H9 (cell line): Measurements from ENCODE around the gene ABCG2. TPM values are rescaled to one million over a fixed set of nuclear protein-coding genes. Genes with fewer than 3 reads are reported as not detected.

Experiments used
- DNase-seq: peaks from one replicate; pipeline ENCODE4 v3.0.0-alpha.2; 2017
- H2AFZ ChIP-seq: one replicate; pipeline ENCODE4 v1.6.1; 2013; ENCODE audit warnings: mild to moderate bottlenecking, low read length, control low read depth, moderate library complexity
- H2AK5ac ChIP-seq: 2 replicates; pipeline ENCODE4 v1.6.1; 2013; ENCODE audit warnings: low read length, control low read depth, mixed read lengths; ENCODE audit not compliant: insufficient read length
- H2BK120ac ChIP-seq: one replicate; pipeline ENCODE4 v1.6.1; 2013; ENCODE audit warnings: low read depth, mild to moderate bottlenecking, low read length, control low read depth, inconsistent platforms; ENCODE audit not compliant: poor library complexity, severe bottlenecking
- H2BK12ac ChIP-seq: 2 replicates; pipeline ENCODE4 v1.6.1; 2013; ENCODE audit warnings: low read length, control low read depth, mixed read lengths, low read depth; ENCODE audit not compliant: insufficient read length
- H2BK15ac ChIP-seq: 2 replicates; pipeline ENCODE4 v1.6.1; 2013; ENCODE audit warnings: low read depth, low read length, control low read depth
- H2BK20ac ChIP-seq: one replicate; pipeline ENCODE4 v1.6.1; 2013; ENCODE audit warnings: low read depth, mild to moderate bottlenecking, low read length, control low read depth, inconsistent platforms; ENCODE audit not compliant: poor library complexity, severe bottlenecking
- H2BK5ac ChIP-seq: 2 replicates; pipeline ENCODE4 v1.6.1; 2013; ENCODE audit warnings: low read length, control low read depth, mixed read lengths; ENCODE audit not compliant: insufficient read length
- H3K14ac ChIP-seq: 2 replicates; pipeline ENCODE4 v1.6.1; 2013; ENCODE audit warnings: low read length, control low read depth; ENCODE audit not compliant: insufficient read depth
- H3K18ac ChIP-seq: 2 replicates; pipeline ENCODE4 v1.6.1; 2013; ENCODE audit warnings: low read depth, mild to moderate bottlenecking, mixed read lengths, low read length, control low read depth; ENCODE audit not compliant: insufficient read length
- H3K23ac ChIP-seq: 2 replicates; pipeline ENCODE4 v1.6.1; 2013; ENCODE audit warnings: low read length, control low read depth, mixed read lengths, low read depth; ENCODE audit not compliant: insufficient read length
- H3K23me2 ChIP-seq: 2 replicates; pipeline ENCODE4 v1.6.1; 2013; ENCODE audit warnings: low read depth, mild to moderate bottlenecking, mixed read lengths, low read length, control low read depth; ENCODE audit not compliant: insufficient read length, poor library complexity, severe bottlenecking
- H3K27ac ChIP-seq: 2 replicates; pipeline ENCODE4 v1.5.1; 2013; ENCODE audit warnings: low read length, control low read depth, mixed read lengths, low read depth; ENCODE audit not compliant: insufficient read length
- H3K27me3 ChIP-seq: 2 replicates; pipeline ENCODE4 v1.6.1; 2013; ENCODE audit warnings: low read length, control low read depth, inconsistent platforms; ENCODE audit not compliant: insufficient read depth
- H3K4ac ChIP-seq: 2 replicates; pipeline ENCODE4 v1.6.1; 2013; ENCODE audit warnings: low read depth, mild to moderate bottlenecking, control low read depth, inconsistent platforms, low read length, moderate library complexity
- H3K4me1 ChIP-seq: 2 replicates; pipeline ENCODE4 v1.6.1; 2013; ENCODE audit warnings: low read length, control low read depth, inconsistent platforms; ENCODE audit not compliant: insufficient read depth
- H3K4me2 ChIP-seq: 2 replicates; pipeline ENCODE4 v1.6.1; 2013; ENCODE audit warnings: low read length, control low read depth, mixed read lengths; ENCODE audit not compliant: insufficient read length, insufficient read depth
- H3K56ac ChIP-seq: 2 replicates; pipeline ENCODE4 v1.6.1; 2013; ENCODE audit warnings: low read depth, mild to moderate bottlenecking, mixed read lengths, low read length, control low read depth; ENCODE audit not compliant: insufficient read length
- H3K79me1 ChIP-seq: 2 replicates; pipeline ENCODE4 v1.6.1; 2013; ENCODE audit warnings: low read depth, mild to moderate bottlenecking, moderate library complexity, low read length, control low read depth, inconsistent platforms; ENCODE audit not compliant: insufficient read depth, poor library complexity, severe bottlenecking
- H3K79me2 ChIP-seq: 2 replicates; pipeline ENCODE4 v1.6.1; 2013; ENCODE audit warnings: low read length, control low read depth, inconsistent platforms; ENCODE audit not compliant: insufficient read depth
- H3K9ac ChIP-seq: 2 replicates; pipeline ENCODE4 v1.6.1; 2013; ENCODE audit warnings: low read length, control low read depth, mixed read lengths; ENCODE audit not compliant: insufficient read length; ENCODE audit errors: extremely low read depth
- H3K9me3 ChIP-seq: one replicate; pipeline ENCODE4 v1.6.1; 2013; ENCODE audit warnings: low read depth, low read length, inconsistent platforms; ENCODE audit not compliant: control insufficient read depth
- H3T11ph ChIP-seq: one replicate; pipeline ENCODE4 v1.6.1; 2013; ENCODE audit warnings: mild to moderate bottlenecking, low read length, control low read depth, inconsistent platforms
- H4K20me1 ChIP-seq: one replicate; pipeline ENCODE4 v1.6.1; 2013; ENCODE audit not compliant: control insufficient read depth, insufficient read length, insufficient read depth
- H4K5ac ChIP-seq: 2 replicates; pipeline ENCODE4 v1.6.1; 2013; ENCODE audit warnings: low read depth, mild to moderate bottlenecking, mixed read lengths, low read length, control low read depth; ENCODE audit not compliant: insufficient read length
- H4K8ac ChIP-seq: replicated peaks from 2 replicates; pipeline ENCODE4 v1.6.1; 2013; ENCODE audit warnings: low read length, control low read depth, mixed read lengths, low read depth; ENCODE audit not compliant: insufficient read length
- H4K91ac ChIP-seq: 2 replicates; pipeline ENCODE4 v1.6.1; 2013; ENCODE audit warnings: low read depth, mild to moderate bottlenecking, moderate library complexity, mixed read lengths, low read length, control low read depth; ENCODE audit not compliant: insufficient read length
- H3K27ac Mint-ChIP-seq, 3 experiments: 2 replicates in 2 of 3; 3 replicates in 1 of 3; pipeline ENCODE4 v1.8.0; 2020 to 2021; ENCODE audit warnings: mixed read lengths in 3 of 3, mild to moderate bottlenecking in 1 of 3, moderate library complexity in 1 of 3
- H3K27me3 Mint-ChIP-seq: 2 replicates; pipeline ENCODE4 v1.8.0; 2021; ENCODE audit warnings: low read depth, mild to moderate bottlenecking, moderate library complexity, mixed read lengths
- H3K36me3 Mint-ChIP-seq, 3 experiments: 2 replicates in 2 of 3; 3 replicates in 1 of 3; pipeline ENCODE4 v1.8.0; 2020 to 2021; ENCODE audit warnings: low read depth in 3 of 3, mixed read lengths in 3 of 3; ENCODE audit not compliant: insufficient read depth in 1 of 3
- H3K4me1 Mint-ChIP-seq, 2 experiments: 2 replicates each; pipeline ENCODE4 v1.8.0; 2020; ENCODE audit warnings: mixed read lengths in 2 of 2
- H3K4me3 Mint-ChIP-seq, 2 experiments: 2 replicates in 1 of 2; 3 replicates in 1 of 2; pipeline ENCODE4 v1.8.0; 2020 to 2021; ENCODE audit warnings: mild to moderate bottlenecking in 2 of 2, mixed read lengths in 2 of 2, moderate library complexity in 1 of 2
- H3K9me3 Mint-ChIP-seq, 2 experiments: 2 replicates in 1 of 2; 3 replicates in 1 of 2; pipeline ENCODE4 v1.8.0; 2020; ENCODE audit warnings: mild to moderate bottlenecking in 2 of 2, mixed read lengths in 2 of 2, moderate library complexity in 1 of 2
- CTCF ChIP-seq: fragments of 200-600 bp; sonication (generic); conservative IDR thresholded peaks from 3 replicates; pipeline ENCODE4 v1.8.0; 2021; ENCODE audit warnings: antibody characterized with exemption, mild to moderate bottlenecking
- total RNA-seq: library from RNA; stranded (reverse); gene quantifications from 2 replicates; pipeline ENCODE4 v1.2.1, GENCODE V29; 2021

ABCG2 gene
- total RNA-seq, 1 experiment from 2014 or later, result 1.5 TPM

DNA sequence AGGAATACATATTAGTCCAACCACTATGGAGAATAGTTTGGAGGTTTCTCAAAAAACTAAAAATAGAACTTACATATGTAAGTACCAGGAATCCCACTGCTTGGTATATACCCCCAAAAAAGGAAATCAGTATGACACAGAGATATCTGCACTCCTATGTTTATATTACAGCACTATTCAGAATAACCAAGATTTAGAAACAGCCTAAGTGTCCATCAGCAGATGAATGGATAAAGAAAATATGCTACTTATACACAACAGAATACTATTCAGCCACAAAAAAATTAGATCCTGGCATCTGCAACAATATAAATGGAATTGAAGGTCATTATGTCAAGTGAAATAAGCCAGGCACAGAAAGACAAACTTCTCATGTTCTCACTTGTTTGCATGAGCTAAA is 27.5 kb upstream of the ABCG2 start:
- H4K8ac ChIP-seq, result no peak overlapping the region
- no peak overlapping the region for H2BK12ac ChIP-seq
- H3K4me2 ChIP-seq, result no peak overlapping the region
- no peak overlapping the region for H3K27ac ChIP-seq
- H4K91ac ChIP-seq, result no peak overlapping the region
- DNase-seq, result no peak
- no peaks in the 10 kb centered on the region for H3K79me1 ChIP-seq
- Mint-ChIP-seq H3K36me3 (peaks cover 0 to 6% (median 2%) of the 10 kb centered on the region in 3 experiments; a peak in 3 of 7 replicates), H3K4me1 (peaks cover 8 to 9% of the 10 kb centered on the region in 2 experiments), H3K27ac (no peak overlapping the region), H3K4me3 (no peak overlapping the region), H3K27me3 (no peaks in the 10 kb centered on the region), H3K9me3 (peaks cover 0 to 8% of the 10 kb centered on the region in 2 experiments; a peak in 1 of 5 replicates)
- no peak overlapping the region for H2BK5ac ChIP-seq
- no peaks in the 10 kb centered on the region for H3K27me3 ChIP-seq
- no peak overlapping the region for H3K23ac ChIP-seq
- H2BK20ac ChIP-seq, result no peak overlapping the region
- H2BK15ac ChIP-seq, result no peak overlapping the region
- no peaks in the 10 kb centered on the region for H3K23me2 ChIP-seq
- no peaks in the 10 kb centered on the region for H3K79me2 ChIP-seq
- no peak overlapping the region for H2AFZ ChIP-seq
- no peaks in the 10 kb centered on the region for H3K4me1 ChIP-seq
- H2AK5ac ChIP-seq, result no peak overlapping the region
- H3K9me3 ChIP-seq, result no peaks in the 10 kb centered on the region
- no peak overlapping the region for H3K9ac ChIP-seq
- no peaks in the 10 kb centered on the region for H4K20me1 ChIP-seq
- no peak overlapping the region for H3T11ph ChIP-seq
- TF ChIP-seq CTCF, result no peak
- H4K5ac ChIP-seq, result no peak overlapping the region
- H3K18ac ChIP-seq, result no peak overlapping the region
- no peak overlapping the region for H3K14ac ChIP-seq
- no peak overlapping the region for H3K4ac ChIP-seq
- H3K56ac ChIP-seq, result no peak overlapping the region
- H2BK120ac ChIP-seq, result no peak overlapping the region
